ENCODE measurements around the gene PRKCH. TPM values are rescaled to one million over a fixed set of nuclear protein-coding genes. Genes with fewer than 3 reads are reported as not detected.
"Not testable (repeated sequence)": the region's sequence is repeated elsewhere in the genome, so short reads cannot be mapped to it uniquely, and the experiment has no call there.

PRKCH gene
- total RNA-seq, 1 experiment from 2014 or later, result 22.3 TPM

DNA sequence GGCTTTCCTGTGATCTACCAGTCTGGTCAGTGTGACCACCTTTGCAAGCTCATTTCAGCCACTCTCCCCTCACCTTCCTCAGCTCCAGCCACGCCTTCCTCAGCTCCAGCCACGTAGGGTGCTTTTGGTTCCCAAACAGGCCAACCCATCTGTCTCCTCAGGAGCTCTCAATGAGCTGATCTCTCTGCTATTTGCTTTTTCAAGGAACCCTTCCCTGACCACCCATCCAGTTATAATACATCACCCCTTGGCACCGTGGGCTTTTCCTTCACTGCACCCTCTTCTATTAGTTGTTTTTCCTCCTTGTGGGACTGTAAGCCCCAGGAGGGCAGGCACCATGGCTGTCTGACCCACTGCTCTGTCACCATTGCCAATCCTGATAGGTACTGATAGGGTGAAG is 2.3 kb upstream of the PRKCH start:
- no peaks in the 10 kb centered on the region for H3K27me3 Mint-ChIP-seq (ENCODE audit: unreplicated experiment)
- CTCF ChIA-PET, result interaction anchor here (1.1 kb wide), 1 partner anchor 120 kb away, joined by 4 read pairs; no protein-coding TSS in a partner anchor
- no TSS peak for BruUV-seq (replicated peaks)
- H3K27ac Mint-ChIP-seq (ENCODE audit: unreplicated experiment), result no peak overlapping the region
- H3K36me3 Mint-ChIP-seq (ENCODE audit: insufficient read depth, unreplicated experiment), result peaks cover 22% of the 10 kb centered on the region
- intact Hi-C loops (cut with micrococcal nuclease; ENCODE audit: unreplicated experiment), result no loop called here
- TF ChIP-seq, protein P1, sequence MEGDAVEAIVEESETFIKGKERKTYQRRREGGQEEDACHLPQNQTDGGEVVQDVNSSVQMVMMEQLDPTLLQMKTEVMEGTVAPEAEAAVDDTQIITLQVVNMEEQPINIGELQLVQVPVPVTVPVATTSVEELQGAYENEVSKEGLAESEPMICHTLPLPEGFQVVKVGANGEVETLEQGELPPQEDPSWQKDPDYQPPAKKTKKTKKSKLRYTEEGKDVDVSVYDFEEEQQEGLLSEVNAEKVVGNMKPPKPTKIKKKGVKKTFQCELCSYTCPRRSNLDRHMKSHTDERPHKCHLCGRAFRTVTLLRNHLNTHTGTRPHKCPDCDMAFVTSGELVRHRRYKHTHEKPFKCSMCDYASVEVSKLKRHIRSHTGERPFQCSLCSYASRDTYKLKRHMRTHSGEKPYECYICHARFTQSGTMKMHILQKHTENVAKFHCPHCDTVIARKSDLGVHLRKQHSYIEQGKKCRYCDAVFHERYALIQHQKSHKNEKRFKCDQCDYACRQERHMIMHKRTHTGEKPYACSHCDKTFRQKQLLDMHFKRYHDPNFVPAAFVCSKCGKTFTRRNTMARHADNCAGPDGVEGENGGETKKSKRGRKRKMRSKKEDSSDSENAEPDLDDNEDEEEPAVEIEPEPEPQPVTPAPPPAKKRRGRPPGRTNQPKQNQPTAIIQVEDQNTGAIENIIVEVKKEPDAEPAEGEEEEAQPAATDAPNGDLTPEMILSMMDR (IDR thresholded peaks at IDR 0.05; ENCODE audit: unreplicated experiment), result no peak
- no peak for DNase-seq
- H3K4me1 Mint-ChIP-seq (ENCODE audit: low read depth, unreplicated experiment), result peaks cover 10% of the 10 kb centered on the region
- peaks cover 3% of the 10 kb centered on the region for H3K9me3 Mint-ChIP-seq (ENCODE audit: low read depth, unreplicated experiment)
- H3K4me3 Mint-ChIP-seq (ENCODE audit: low read depth, unreplicated experiment), result no peak overlapping the region

DNA sequence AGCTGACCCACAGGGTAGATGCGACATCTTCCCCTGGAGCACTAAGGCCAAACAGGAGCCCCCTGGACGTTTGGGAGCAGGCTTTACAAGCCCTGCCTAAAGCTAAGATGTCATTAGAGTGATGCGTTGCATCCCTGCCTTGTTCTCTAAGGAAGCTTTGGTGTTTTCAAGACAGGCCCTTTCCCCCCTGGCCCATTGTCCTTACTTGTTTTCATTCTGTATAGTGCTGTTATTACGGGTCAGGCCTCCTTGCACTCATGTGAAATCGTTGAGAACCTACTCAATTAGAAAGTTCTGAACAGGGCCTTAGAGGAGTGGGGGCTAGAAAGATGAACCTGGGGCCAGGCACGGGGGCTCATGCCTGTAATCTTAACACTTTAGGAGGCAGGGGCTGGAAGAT is 1.7 kb upstream of the PRKCH start:
- BruUV-seq (replicated peaks), result TSS peak; percentile 30
- CTCF ChIA-PET, result interaction anchor here (1.1 kb wide), 1 partner anchor 119 kb away, joined by 4 read pairs; no protein-coding TSS in a partner anchor
- intact Hi-C loops (cut with micrococcal nuclease; ENCODE audit: unreplicated experiment), result loop anchor here (5.0 to 10.0 kb wide), 2 partner anchors 38 to 115 kb away; no protein-coding TSS in a partner anchor

DNA sequence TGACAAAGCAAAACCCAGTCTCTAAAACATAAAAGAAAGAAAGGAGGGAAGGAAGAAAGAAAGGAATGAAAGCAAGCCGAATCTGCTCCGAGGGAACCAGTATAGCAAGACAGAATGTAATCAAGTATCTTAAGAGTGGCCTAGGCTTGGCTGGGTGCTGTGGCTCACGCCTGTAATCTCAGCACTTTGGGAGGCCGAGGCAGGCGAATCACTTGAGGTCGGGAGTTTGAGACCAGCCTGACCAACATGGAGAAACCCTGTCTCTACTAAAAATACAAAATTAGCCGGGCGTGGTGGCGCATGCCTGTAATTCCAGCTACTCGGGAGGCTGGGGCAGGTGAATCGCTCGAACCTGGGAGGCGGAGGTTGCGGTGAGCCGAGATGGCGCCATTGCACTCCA is 1.2 kb upstream of the PRKCH start:
- intact Hi-C loops (cut with micrococcal nuclease; ENCODE audit: unreplicated experiment), result loop anchor here (5.0 to 10.0 kb wide), 2 partner anchors 37 to 115 kb away; no protein-coding TSS in a partner anchor
- H3K36me3 Mint-ChIP-seq (ENCODE audit: insufficient read depth, unreplicated experiment), result peaks cover 22% of the 10 kb centered on the region
- BruUV-seq (replicated peaks); H3K4me1 Mint-ChIP-seq (ENCODE audit: low read depth, unreplicated experiment); H3K9me3 Mint-ChIP-seq (ENCODE audit: low read depth, unreplicated experiment); H3K27ac Mint-ChIP-seq (ENCODE audit: unreplicated experiment); H3K27me3 Mint-ChIP-seq (ENCODE audit: unreplicated experiment); H3K4me3 Mint-ChIP-seq (ENCODE audit: low read depth, unreplicated experiment); DNase-seq; CTCF ChIA-PET: not testable (repeated sequence)

More for the DNA sequence above, 1.7 kb upstream of the PRKCH start:
- H3K27me3 Mint-ChIP-seq (ENCODE audit: unreplicated experiment), result no peaks in the 10 kb centered on the region
- TF ChIP-seq, protein P1 (IDR thresholded peaks at IDR 0.05; ENCODE audit: unreplicated experiment), result no peak
- H3K4me3 Mint-ChIP-seq (ENCODE audit: low read depth, unreplicated experiment), result no peak overlapping the region
- no peak for DNase-seq
- no peak overlapping the region for H3K27ac Mint-ChIP-seq (ENCODE audit: unreplicated experiment)
- H3K9me3 Mint-ChIP-seq (ENCODE audit: low read depth, unreplicated experiment), result no peaks in the 10 kb centered on the region
- peaks cover 10% of the 10 kb centered on the region for H3K4me1 Mint-ChIP-seq (ENCODE audit: low read depth, unreplicated experiment)
- H3K36me3 Mint-ChIP-seq (ENCODE audit: insufficient read depth, unreplicated experiment), result peaks cover 22% of the 10 kb centered on the region

DNA sequence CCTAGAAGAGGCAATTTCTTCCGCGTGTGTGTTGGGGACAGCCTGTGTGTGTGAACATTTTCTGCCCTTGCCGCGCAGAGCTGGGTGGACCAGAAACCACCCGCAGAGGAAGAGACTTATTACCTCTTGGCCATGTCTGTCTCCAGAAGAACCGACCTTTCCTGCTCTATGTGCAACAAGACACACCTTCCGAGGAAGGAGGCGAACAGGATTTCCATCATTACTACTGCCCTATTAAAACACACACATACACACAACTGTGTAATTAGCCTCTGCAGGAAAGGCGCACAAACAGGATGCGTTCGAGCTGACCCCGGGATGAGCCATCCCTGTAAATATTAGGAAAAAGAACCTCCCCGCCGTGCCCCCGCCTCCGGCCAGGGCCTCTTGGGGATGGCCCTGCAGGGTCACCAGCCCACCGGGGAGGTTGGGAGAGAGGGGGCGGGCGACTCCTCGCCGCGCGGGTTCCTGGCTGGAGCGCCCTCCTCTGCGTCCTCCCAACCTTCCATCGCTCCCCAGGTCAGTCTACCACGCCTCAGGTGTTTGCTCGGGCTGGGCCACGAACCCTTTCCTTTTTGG is 484 bp upstream of the PRKCH start:
- CTCF ChIA-PET, result interaction anchor here (0.6 to 1.8 kb wide), 4 partner anchors 17 to 51 kb away, joined by 3 to 5 read pairs (median 4); no protein-coding TSS in a partner anchor
- intact Hi-C loops (cut with micrococcal nuclease; ENCODE audit: unreplicated experiment), result loop anchor here (5.0 to 10.0 kb wide), 2 partner anchors 36 to 114 kb away; no protein-coding TSS in a partner anchor
- BruUV-seq (replicated peaks), result no TSS peak
- H3K36me3 Mint-ChIP-seq (ENCODE audit: insufficient read depth, unreplicated experiment), result peaks cover 22% of the 10 kb centered on the region
- TF ChIP-seq, protein P1 (IDR thresholded peaks at IDR 0.05; ENCODE audit: unreplicated experiment), result no peak
- H3K27me3 Mint-ChIP-seq (ENCODE audit: unreplicated experiment), result no peaks in the 10 kb centered on the region
- no peak overlapping the region for H3K27ac Mint-ChIP-seq (ENCODE audit: unreplicated experiment)
- peaks cover 10% of the 10 kb centered on the region for H3K4me1 Mint-ChIP-seq (ENCODE audit: low read depth, unreplicated experiment)
- no peak for DNase-seq
- peak overlapping the region; percentile 87 for H3K4me3 Mint-ChIP-seq (ENCODE audit: low read depth, unreplicated experiment)
- no peaks in the 10 kb centered on the region for H3K9me3 Mint-ChIP-seq (ENCODE audit: low read depth, unreplicated experiment)
